Tongue (tissue), 2 donors: ENCODE results near the gene FAF2. TPM values are rescaled to one million over a fixed set of nuclear protein-coding genes. Genes with fewer than 3 reads are reported as not detected.
"Not testable (repeated sequence)": the region's sequence is repeated elsewhere in the genome, so short reads cannot be mapped to it uniquely, and the experiment has no call there.

Experiments
- DNase-seq: peaks from one replicate; pipeline ENCODE4 v3.0.0-alpha.2; 2015
- total RNA-seq: library from RNA; depleted of rRNA; stranded (reverse); fragments of >200 nt; gene quantifications from one replicate; pipeline ENCODE4 v1.2.3, GENCODE V29; 2014

The FAF2 gene, protein sequence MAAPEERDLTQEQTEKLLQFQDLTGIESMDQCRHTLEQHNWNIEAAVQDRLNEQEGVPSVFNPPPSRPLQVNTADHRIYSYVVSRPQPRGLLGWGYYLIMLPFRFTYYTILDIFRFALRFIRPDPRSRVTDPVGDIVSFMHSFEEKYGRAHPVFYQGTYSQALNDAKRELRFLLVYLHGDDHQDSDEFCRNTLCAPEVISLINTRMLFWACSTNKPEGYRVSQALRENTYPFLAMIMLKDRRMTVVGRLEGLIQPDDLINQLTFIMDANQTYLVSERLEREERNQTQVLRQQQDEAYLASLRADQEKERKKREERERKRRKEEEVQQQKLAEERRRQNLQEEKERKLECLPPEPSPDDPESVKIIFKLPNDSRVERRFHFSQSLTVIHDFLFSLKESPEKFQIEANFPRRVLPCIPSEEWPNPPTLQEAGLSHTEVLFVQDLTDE
- 24.2 TPM for total RNA-seq

DNA sequence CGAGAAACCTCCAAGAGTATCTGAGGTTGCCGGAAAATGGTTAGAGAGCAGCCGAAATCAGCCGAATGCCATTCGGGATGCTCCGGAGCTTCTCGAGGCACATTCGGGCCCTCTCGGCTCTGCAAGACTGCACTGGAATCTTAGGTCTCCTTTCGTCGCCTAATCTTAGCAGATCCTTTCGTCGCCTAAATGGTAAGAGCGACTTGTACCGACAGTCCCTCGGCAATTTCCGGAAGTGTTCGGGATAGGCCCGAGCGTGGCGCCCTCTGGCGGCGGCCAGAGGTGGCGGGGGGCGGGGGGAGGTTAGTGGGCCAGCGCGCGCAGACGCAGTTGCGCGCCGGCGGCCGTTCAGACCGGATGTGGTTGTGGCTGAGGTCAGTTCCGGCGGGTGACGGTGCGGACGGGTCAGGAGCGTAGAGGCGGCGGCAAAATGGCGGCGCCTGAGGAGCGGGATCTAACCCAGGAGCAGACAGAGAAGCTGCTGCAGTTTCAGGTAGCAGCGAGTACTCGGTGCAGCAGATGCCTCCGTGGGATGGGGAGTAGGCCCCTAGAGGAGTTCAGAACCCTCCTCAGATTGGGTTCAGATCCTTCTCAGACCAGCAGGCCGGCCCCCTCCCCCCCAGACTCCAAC, at the start of gene FAF2:
Gene FAF2, plus strand, starts transcription at position 408 of the 631 bp plus-strand sequence. Its CDS starts 23 bp downstream, at position 431.
- peak; percentile 99 for DNase-seq

DNA sequence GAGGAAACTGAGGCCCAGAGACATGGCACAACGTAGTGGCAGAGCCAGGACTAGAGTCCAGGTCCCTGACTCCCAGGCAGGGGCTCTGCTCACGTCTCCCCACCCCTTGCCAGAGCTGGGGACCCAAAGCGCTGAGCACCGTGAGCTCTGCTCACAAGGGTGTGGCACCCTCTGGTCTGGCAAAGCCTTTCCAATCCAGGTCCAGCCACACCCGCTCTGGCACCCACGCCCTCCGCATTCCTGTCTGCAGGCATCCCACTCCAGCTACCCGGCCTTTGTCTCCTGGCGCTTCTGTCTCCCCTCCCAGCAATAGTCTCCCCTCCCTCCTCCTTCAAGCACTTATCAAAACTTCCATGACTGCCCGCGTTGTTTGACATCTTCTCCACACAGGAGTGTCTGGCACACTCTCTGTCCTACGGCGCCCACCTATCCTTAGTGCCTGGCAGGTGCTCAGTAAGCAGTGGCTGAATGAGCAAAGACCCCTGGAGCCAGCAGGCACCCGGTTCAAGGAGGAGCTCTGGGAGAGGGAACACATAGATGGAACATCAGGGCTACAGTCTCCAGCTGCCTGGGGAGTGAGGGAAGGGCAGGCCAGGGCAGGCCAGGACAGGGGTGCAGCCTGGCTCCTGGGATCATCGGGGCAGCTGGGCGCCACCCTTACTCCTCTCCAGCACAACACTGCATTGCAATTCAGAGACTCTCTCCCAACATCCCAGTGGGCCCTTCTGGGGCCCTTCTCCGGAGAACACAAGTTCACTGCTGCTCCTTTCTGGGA, 47.6 kb upstream of the FAF2 start:
- no peak for DNase-seq

DNA sequence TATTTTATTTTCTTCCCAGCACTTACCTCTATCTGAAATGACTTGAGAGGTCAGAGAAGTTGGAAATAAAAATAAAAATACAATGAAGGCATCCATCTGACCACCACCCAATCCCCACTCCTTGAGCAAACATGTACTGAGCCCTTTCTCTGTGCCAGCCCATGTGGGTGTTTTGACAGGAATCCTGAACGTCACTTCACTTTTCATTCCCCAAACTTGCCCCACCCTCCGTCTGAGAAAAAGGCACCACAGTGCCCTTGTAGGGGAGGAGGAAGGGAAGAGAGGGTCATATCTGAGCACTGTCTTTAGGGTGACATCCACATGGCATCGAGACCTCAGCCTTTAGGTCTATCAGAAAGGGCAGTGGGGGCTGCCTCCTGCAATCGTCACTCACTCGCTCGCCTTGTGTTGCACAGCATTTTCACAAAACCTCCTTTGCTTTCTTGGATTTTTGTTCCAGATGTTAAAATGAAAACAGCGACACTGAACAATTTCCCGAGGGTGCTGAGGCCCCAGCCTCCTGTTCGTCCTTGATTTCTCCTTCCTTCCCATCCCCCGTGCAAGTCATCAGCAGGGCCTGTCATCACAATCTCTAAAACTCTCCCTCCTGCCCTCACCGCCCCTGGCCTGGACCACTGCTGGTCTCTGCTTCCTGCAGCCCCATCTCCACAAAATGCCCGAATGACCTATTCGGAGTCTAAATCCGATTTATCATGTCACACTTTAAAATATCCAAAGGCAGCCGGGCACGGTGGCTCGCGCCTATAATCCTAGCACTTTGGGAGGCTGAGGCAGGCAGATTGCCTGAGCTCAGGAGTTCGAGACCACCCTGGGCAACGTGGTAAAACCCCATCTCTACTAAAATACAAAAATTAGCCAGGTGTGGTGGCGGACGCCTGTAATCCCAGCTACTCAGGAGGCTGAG, 46.6 kb upstream of the FAF2 start:
- DNase-seq = no peak

- no peak for DNase-seq
These were observed 42.3 kb upstream of the FAF2 start for GRCh38 chr5:176405656-176406435.

DNA sequence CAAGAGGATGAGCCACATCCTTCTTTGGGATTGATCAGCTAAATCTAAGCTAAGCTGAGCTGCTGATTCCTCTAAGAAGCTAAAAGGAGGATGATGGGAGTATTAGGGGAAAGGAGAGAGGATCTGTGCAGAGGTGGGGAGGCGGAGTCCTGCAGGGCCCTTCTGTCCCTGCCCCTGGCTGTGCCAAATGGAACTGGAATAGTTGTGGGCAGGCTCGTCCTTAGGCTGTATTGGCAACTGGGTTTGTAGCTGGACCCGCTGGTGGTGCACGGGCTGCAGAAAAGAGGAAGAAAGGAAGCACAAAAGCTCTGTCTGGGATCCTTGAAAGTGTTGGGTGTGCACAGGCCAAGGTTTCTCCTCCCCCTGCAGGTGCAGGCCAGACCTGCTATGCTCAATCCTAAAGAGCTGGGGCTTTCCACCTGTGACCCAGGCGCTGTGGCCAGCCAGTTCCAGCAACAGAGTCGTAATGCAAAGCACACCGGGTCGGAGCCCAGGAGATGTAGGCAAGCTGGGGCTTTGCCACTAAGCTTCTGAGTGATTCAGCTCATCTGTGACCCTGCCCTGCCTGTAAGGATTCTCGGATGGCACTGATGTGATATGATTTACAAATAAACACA, 41.6 kb upstream of the FAF2 start:
- DNase-seq = no peak

- no peak for DNase-seq
These were observed 40.5 kb upstream of the FAF2 start for GRCh38 chr5:176407456-176408251.

- DNase-seq = not testable (repeated sequence)
These were observed 40.0 kb upstream of the FAF2 start for GRCh38 chr5:176408252-176408573.

DNA sequence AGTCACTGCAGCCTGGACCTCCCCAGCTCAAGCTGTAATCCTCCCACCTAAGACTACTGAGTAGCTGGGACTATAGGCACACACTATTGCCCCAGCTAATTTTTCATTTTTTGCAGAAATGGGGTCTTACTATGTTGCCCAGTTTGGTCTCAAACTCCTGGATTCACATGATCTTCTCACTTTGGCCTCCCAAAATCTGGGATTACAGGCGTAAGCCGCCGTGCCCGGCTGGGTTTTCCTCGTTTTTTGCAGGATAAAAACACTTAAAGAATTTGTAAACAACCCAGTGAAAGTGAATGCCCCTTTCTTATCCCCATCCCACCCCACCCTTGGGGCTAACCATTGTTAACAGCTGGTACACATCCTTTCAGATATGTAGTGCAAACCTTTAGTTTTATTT, 39.6 kb upstream of the FAF2 start:
- DNase-seq = no peak

GRCh38 chr5:176409765-176410164, 38.4 kb upstream of the FAF2 start:
- no peak for DNase-seq

DNA sequence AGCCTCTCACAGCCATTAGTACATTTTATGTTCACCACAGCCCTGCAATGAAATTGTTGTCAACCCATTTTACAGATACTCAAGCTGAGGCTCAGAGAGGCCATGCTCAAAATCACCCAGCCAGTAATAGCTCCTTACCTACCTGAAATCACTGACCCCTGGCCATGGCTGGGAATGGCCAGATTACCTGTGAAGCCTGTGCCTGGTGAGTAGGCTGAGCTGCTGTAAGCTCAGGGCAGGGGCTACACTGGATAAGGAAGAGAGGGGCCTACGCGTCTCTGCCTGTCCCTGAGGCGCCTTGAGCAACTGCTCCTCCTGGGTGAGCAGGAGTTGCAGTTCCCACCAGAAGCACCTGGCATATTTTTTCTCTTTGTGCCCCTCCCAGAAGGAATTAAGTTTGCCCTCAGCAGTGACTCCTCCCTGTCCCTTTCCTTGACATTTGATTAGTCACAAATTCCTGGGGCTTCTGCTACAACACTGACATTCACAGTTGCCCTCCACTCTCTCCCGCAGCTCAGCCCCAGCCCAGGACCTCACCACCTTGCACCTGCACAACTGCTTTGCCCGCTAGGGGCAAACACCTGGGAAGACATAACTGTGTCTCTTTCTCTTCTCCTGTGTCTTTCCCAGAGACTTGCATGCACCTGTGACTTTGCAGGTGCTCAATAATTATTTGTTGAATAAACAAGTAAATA, 37.6 kb upstream of the FAF2 start:
- no peak for DNase-seq

GRCh38 chr5:176412517-176413254, 35.5 kb upstream of the FAF2 start:
- DNase-seq = no peak

DNA sequence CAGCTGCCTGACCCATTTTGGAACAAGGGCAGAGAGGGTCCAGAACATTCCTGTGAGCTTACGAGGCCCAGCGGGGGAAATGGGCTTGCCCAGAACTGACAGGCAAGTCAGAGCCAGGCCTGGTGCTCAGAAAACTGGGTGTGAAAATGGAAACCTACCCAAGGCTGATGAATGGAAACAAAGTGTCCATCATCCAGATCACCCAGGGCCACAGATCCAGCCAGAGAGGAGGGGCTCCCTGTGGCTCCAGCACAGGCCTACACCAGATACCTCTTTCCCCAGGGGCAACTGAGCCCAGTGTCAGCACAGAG, 35.0 kb upstream of the FAF2 start:
- DNase-seq = no peak

- DNase-seq = no peak
These were observed 34.4 kb upstream of the FAF2 start for GRCh38 chr5:176413709-176414191.

- DNase-seq = no peak
These were observed 33.5 kb upstream of the FAF2 start for GRCh38 chr5:176414704-176415103.

DNA sequence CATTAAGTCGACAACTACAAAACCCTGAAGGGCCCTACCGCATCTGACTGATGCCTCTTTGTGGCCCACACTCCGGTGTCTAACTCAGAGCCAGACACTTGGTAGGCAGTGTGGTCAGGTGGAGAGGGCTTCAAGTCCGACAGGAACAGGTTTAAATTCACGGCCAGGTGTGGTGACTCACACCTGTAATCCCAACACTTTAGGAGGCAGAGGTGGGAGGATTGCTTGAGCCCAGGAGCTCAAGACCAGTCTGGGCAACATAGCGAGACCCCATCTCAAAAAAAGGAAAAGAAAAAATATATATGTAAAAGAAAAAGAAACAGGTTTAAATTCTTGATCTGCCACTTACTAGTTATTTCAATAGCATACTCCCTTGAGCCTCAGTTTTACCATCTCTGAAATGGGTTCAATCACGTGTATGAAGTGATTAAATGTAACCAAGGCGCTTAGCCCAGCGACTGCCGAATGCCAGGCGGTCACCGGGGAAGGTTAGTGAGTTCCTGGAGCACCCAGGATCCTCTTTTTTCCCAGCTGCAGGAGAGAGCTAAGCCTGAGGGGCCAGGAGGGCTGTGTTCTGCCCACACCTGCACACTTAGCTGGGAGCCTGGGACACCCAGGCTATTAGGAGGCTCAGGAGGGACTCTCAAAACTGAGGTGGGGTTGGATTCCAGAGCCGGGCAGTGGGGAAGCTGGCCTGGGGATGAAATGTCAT, 32.8 kb upstream of the FAF2 start:
- DNase-seq = peak; percentile 19

DNA sequence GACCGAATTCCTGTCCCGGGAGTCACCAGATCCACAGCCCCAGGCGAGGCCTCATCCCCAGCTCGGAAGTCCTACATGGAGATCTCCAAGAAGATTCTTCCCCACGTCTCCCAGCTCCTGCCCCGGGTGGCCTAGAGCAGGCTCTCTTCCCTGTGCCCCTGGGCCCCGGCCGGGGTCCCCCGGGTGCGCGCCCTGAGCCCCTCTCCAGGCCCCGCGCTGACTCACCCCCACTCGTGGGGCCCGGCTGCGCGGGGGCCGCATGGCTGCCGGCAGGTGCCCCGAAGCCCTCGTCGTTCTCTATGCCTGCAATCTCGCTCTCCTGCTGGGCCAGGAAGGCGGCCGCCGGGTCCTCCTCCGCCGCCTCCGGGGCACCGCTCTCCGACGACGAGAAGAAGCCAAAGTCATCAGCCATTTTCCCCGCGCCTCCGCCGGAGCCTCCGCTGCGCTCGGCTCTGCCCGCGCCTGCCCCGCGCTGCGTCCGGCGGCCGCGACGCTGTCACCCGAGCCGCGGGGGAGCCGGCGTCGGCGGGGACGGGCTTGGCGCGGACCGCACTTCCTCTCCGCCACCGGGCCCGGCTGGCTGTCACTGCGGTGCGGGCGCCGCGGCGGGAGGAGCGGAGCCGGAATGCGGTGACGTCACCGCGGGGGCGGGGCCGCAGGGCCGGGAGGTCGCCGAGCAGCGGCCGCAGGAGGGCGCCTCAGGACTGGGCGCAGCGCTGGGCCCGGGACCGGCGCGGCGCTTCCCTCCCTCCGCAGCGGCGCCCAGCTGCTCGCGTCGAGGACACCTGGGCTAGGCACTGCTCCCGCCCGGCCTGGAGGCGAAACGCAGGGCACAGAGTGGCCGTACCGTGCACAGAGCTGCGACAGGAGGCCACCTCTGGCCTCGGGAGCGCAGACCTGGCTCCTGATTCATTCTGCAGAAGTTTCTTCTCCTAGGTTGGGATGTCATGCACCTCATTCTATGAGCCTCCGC, 31.9 kb upstream of the FAF2 start, which contains the start of gene CLTB:
Gene CLTB, minus strand, starts transcription at position 588 of the 973 bp plus-strand sequence. Its CDS starts 176 bp downstream, at position 412.
- DNase-seq = peak; percentile 94
